Measurements from ENCODE around the gene AP2S1. TPM values are rescaled to one million over a fixed set of nuclear protein-coding genes. Genes with fewer than 3 reads are reported as not detected.

Gene AP2S1
- total RNA-seq, 6 experiments from 2014 or later: 67.2 to 82.6 (median 73.6) TPM

- 63% methylated on average over 5 of the region's 5 CpGs for WGBS (ENCODE audit: insufficient coverage, low coverage, low lambda C conversion rate, missing lambda C conversion rate)
- no peak for DNase-seq
Measured at GRCh38 chr19:46834121-46834520, 16.5 kb downstream of the AP2S1 start.

GRCh38 chr19:46830864-46831263 lies 19.8 kb downstream of the AP2S1 start:
- no peaks in the 10 kb centered on the region for H3K27me3 ChIP-seq
- no peak for TF ChIP-seq CTCF (IDR thresholded peaks at IDR 0.05)
- TF ChIP-seq POLR2A (IDR thresholded peaks at IDR 0.05): no peak
- no peak overlapping the region for H3K4me3 ChIP-seq
- no peaks in the 10 kb centered on the region for H3K36me3 ChIP-seq
- no peaks in the 10 kb centered on the region for H3K9me3 ChIP-seq
- WGBS (ENCODE audit: insufficient coverage, low coverage, low lambda C conversion rate, missing lambda C conversion rate): 86% methylated on average over 2 of the region's 2 CpGs
- H3K27ac ChIP-seq: no peak overlapping the region
- no peaks in the 10 kb centered on the region for H3K4me1 ChIP-seq
- no peak for DNase-seq
- intact Hi-C loops (cut with DNase I): no loop called here
- no peak for ATAC-seq

More at GRCh38 chr19:46834121-46834520, 16.5 kb downstream of the AP2S1 start:
- H3K4me3 ChIP-seq: no peak overlapping the region
- H3K9me3 ChIP-seq: no peaks in the 10 kb centered on the region
- H3K36me3 ChIP-seq: peaks cover 0 to 12% (median 0%) of the 10 kb centered on the region in 4 donors
- peaks cover 0 to 6% (median 0%) of the 10 kb centered on the region in 4 donors for H3K4me1 ChIP-seq
- TF ChIP-seq CTCF (IDR thresholded peaks at IDR 0.05): no peak
- TF ChIP-seq POLR2A (IDR thresholded peaks at IDR 0.05): no peak
- intact Hi-C loops (cut with DNase I): no loop called here
- no peak for ATAC-seq
- H3K27me3 ChIP-seq: no peaks in the 10 kb centered on the region
- no peak overlapping the region for H3K27ac ChIP-seq

GRCh38 chr19:46828484-46828883 lies 22.2 kb downstream of the AP2S1 start:
- no peaks in the 10 kb centered on the region for H3K9me3 ChIP-seq
- DNase-seq (no peak), ATAC-seq (no peak)
- no peaks in the 10 kb centered on the region for H3K4me1 ChIP-seq
- H3K27ac ChIP-seq: no peak overlapping the region
- no peaks in the 10 kb centered on the region for H3K27me3 ChIP-seq
- 73% methylated on average over 5 of the region's 5 CpGs for WGBS (ENCODE audit: insufficient coverage, low coverage, low lambda C conversion rate, missing lambda C conversion rate)
- intact Hi-C loops (cut with DNase I): no loop called here
- no peak overlapping the region for H3K4me3 ChIP-seq
- no peaks in the 10 kb centered on the region for H3K36me3 ChIP-seq
- TF ChIP-seq POLR2A (IDR thresholded peaks at IDR 0.05): no peak
- no peak for TF ChIP-seq CTCF (IDR thresholded peaks at IDR 0.05)

DNA sequence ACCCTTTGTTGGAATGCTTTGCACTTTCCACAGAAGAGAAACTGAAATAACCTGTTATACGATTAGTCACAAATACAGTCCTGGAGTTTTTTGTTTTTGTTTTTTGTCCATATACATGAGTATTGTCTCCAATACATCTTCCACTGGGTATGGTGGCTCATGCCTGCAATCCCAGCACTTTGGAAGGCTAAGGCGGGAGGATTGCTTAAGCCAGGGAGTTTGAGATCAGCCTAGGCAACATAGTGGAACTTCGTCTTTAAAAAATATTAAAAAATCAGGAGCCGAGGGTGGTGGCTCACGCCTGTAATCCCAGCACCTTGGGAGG lies 25.0 kb downstream of the AP2S1 start:
- TF ChIP-seq CTCF (IDR thresholded peaks at IDR 0.05) (no peak), POLR2A (IDR thresholded peaks at IDR 0.05) (no peak)
- no peaks in the 10 kb centered on the region for H3K27me3 ChIP-seq
- no peak overlapping the region for H3K4me3 ChIP-seq
- intact Hi-C loops (cut with DNase I): no loop called here
- no peaks in the 10 kb centered on the region for H3K36me3 ChIP-seq
- H3K4me1 ChIP-seq: no peaks in the 10 kb centered on the region
- no peak for DNase-seq
- 80% methylated on average over 5 of the region's 5 CpGs for WGBS (ENCODE audit: insufficient coverage, low coverage, low lambda C conversion rate, missing lambda C conversion rate)
- no peaks in the 10 kb centered on the region for H3K9me3 ChIP-seq
- no peak for ATAC-seq
- no peak overlapping the region for H3K27ac ChIP-seq

Data from right lobe of liver (tissue), 6 donors.